Fibroblast of the aortic adventitia (primary cell): ENCODE measurements around the gene RPS26. TPM values are rescaled to one million over a fixed set of nuclear protein-coding genes. Genes with fewer than 3 reads are reported as not detected.

Experiments used
- DNase-seq: peaks from one replicate; pipeline ENCODE4 v3.0.0-alpha.2; 2010; ENCODE audit warnings: low read depth
- H3K4me3 ChIP-seq: 2 replicates; pipeline ENCODE4 v1.5.1; 2011; ENCODE audit warnings: low read depth, mild to moderate bottlenecking, control low read depth, low read length, moderate library complexity
- total RNA-seq: library from RNA; depleted of rRNA; stranded (reverse); fragments of >200 nt; gene quantifications from 2 replicates; pipeline ENCODE4 v1.2.3, GENCODE V29; 2012; ENCODE audit warnings: low replicate concordance
- TF ChIP-seq, protein P1 (sequence below): IDR thresholded peaks from 2 replicates; pipeline ENCODE4 v1.5.1; 2011; ENCODE audit warnings: mild to moderate bottlenecking, low read length, control low read depth, inconsistent platforms; ENCODE audit not compliant: insufficient read depth

RPS26 gene
- total RNA-seq, 1 donor, result 893 TPM

GRCh38 chr12:56080556-56081138, 38.9 kb downstream of the RPS26 start:
- no peak for DNase-seq
- no peak overlapping the region for H3K4me3 ChIP-seq
- TF ChIP-seq, protein P1, sequence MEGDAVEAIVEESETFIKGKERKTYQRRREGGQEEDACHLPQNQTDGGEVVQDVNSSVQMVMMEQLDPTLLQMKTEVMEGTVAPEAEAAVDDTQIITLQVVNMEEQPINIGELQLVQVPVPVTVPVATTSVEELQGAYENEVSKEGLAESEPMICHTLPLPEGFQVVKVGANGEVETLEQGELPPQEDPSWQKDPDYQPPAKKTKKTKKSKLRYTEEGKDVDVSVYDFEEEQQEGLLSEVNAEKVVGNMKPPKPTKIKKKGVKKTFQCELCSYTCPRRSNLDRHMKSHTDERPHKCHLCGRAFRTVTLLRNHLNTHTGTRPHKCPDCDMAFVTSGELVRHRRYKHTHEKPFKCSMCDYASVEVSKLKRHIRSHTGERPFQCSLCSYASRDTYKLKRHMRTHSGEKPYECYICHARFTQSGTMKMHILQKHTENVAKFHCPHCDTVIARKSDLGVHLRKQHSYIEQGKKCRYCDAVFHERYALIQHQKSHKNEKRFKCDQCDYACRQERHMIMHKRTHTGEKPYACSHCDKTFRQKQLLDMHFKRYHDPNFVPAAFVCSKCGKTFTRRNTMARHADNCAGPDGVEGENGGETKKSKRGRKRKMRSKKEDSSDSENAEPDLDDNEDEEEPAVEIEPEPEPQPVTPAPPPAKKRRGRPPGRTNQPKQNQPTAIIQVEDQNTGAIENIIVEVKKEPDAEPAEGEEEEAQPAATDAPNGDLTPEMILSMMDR, result no peak

- TF ChIP-seq, protein P1, result no peak
- no peak overlapping the region for H3K4me3 ChIP-seq
- DNase-seq, result no peak
Measured at GRCh38 chr12:56081393-56082347, 40.0 kb downstream of the RPS26 start.

- TF ChIP-seq, protein P1, result no peak
- DNase-seq, result no peak
Measured at GRCh38 chr12:56082382-56082781, 40.7 kb downstream of the RPS26 start.

GRCh38 chr12:56082967-56083366, 41.2 kb downstream of the RPS26 start:
- TF ChIP-seq, protein P1, result no peak
- H3K4me3 ChIP-seq, result no peak overlapping the region
- no peak for DNase-seq

More at GRCh38 chr12:56082382-56082781, 40.7 kb downstream of the RPS26 start:
- H3K4me3 ChIP-seq, result no peak overlapping the region

DNA sequence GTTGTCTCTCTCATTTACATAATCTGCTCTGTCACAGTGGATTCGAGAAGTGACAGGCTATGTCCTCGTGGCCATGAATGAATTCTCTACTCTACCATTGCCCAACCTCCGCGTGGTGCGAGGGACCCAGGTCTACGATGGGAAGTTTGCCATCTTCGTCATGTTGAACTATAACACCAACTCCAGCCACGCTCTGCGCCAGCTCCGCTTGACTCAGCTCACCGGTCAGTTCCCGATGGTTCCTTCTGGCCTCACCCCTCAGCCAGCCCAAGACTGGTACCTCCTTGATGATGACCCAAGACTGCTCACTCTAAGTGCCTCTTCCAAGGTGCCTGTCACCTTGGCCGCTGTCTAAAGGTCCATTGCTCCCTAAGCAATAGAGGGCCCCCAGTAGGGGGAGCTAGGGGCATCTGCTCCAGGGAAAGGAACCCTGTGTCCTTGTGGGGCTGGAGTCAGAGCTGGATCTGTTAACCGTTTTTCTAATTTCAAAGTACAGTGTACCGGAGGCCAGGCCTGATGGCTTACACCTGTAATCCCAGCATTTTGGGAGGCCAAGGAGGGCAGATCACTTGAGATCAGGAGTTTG, 43.3 kb downstream of the RPS26 start:
- no peak overlapping the region for H3K4me3 ChIP-seq
- TF ChIP-seq, protein P1, result peak; percentile 31
- DNase-seq, result no peak

DNA sequence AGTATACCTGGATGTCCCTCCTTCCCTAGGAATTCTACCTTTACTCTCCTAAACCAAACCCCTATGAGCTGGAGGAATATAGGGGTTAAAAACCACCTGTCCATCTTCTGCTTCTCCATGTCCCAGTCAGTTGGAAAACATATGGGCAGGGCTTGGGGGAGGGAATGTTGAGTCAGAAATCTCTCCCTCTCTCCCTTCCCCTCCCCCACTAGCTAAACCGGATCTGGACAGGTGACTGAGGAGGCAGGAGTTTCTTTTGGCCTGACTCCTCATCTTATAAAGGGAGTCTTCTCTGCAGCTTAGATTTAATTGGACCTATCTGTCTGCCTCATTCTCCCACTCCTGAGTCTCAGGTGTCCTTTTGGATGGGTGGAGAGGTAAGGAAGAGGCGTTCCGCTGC, 44.4 kb downstream of the RPS26 start:
- DNase-seq, result no peak
- no peak overlapping the region for H3K4me3 ChIP-seq
- TF ChIP-seq, protein P1, result no peak
